KMS-11 (cell line): Measurements from ENCODE around the gene LRP10.

Experiments
- H2AFZ ChIP-seq: fragments of 200-600 bp; sonication (generic); 2 replicates; pipeline ENCODE4 v1.6.1; 2016; ENCODE audit warnings: antibody characterized with exemption, mixed run types, low read depth
- H3K27ac ChIP-seq: fragments of 200-600 bp; sonication (generic); 2 replicates; pipeline ENCODE4 v1.6.1; 2016; ENCODE audit warnings: mild to moderate bottlenecking, mixed run types
- H3K27me3 ChIP-seq: fragments of 200-600 bp; sonication (generic); 2 replicates; pipeline ENCODE4 v1.6.1; 2017; ENCODE audit warnings: mild to moderate bottlenecking, low read depth, mixed run types, moderate library complexity; ENCODE audit not compliant: insufficient read depth
- H3K36me3 ChIP-seq: fragments of 200-600 bp; sonication (generic); 2 replicates; pipeline ENCODE4 v1.6.1; 2017; ENCODE audit warnings: mild to moderate bottlenecking, mixed run types; ENCODE audit not compliant: insufficient read depth
- H3K4me1 ChIP-seq: fragments of 200-600 bp; sonication (generic); 2 replicates; pipeline ENCODE4 v1.6.1; 2016; ENCODE audit warnings: mild to moderate bottlenecking, low read depth, mixed run types; ENCODE audit not compliant: poor library complexity, severe bottlenecking
- H3K4me2 ChIP-seq: fragments of 200-600 bp; sonication (generic); 2 replicates; pipeline ENCODE4 v1.7.0; 2016; ENCODE audit warnings: mild to moderate bottlenecking, mixed run types
- H3K4me3 ChIP-seq: fragments of 200-600 bp; sonication (generic); IDR thresholded peaks from 2 replicates; pipeline ENCODE4 v1.6.1; 2017; ENCODE audit warnings: low read depth, low read length, mixed read lengths; ENCODE audit not compliant: insufficient read depth
- H3K79me2 ChIP-seq: fragments of 200-600 bp; sonication (generic); 2 replicates; pipeline ENCODE4 v1.6.1; 2016; ENCODE audit warnings: low read depth, mixed run types; ENCODE audit not compliant: insufficient read depth
- H3K9ac ChIP-seq: fragments of 200-600 bp; sonication (generic); 2 replicates; pipeline ENCODE4 v1.6.1; 2016; ENCODE audit warnings: mild to moderate bottlenecking, mixed run types
- H4K20me1 ChIP-seq: fragments of 200-600 bp; sonication (generic); 2 replicates; pipeline ENCODE4 v1.6.1; 2016; ENCODE audit warnings: mild to moderate bottlenecking, mixed run types; ENCODE audit not compliant: insufficient read depth
- CTCF ChIP-seq: fragments of 200-600 bp; sonication (generic); conservative IDR thresholded peaks from 2 replicates; pipeline ENCODE4 v1.6.1; 2017; ENCODE audit warnings: low read depth, mild to moderate bottlenecking, antibody characterized with exemption, low read length, moderate library complexity, mixed read lengths

Gene LRP10

GRCh38 chr14:22905627-22906026 is 34.1 kb downstream of the LRP10 start:
- H3K4me2 ChIP-seq = no peak overlapping the region
- H3K4me1 ChIP-seq = peaks cover 28% of the 10 kb centered on the region
- H4K20me1 ChIP-seq = no peaks in the 10 kb centered on the region
- peaks cover 4% of the 10 kb centered on the region; the same call in 1 of the 2 replicates for H3K79me2 ChIP-seq
- no peak overlapping the region for H3K9ac ChIP-seq
- H3K36me3 ChIP-seq = no peaks in the 10 kb centered on the region
- H3K27me3 ChIP-seq = no peaks in the 10 kb centered on the region
- TF ChIP-seq CTCF = no peak
- no peak overlapping the region for H3K4me3 ChIP-seq
- H3K27ac ChIP-seq = no peak overlapping the region
- H2AFZ ChIP-seq = no peak overlapping the region

DNA sequence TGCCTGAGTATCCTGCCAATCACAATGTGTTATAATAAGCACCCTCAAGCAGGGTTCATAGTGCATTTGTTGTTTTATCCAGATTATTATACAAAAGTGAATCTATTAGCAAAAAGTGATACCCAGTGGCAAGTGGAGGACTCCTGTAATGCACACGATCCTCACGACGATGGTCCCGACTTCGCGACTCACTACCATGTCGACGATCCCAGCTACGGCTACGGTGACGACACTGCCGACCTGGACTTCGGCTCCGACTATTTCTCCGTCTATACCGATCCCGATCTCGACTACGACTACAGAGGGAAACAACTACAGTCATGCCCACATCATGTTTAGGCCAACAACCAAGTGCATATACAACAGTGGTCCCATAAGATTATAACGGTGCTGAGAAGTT is 34.5 kb downstream of the LRP10 start:
- no peak overlapping the region for H3K27ac ChIP-seq
- H2AFZ ChIP-seq = no peak overlapping the region
- H3K36me3 ChIP-seq = no peaks in the 10 kb centered on the region
- H3K27me3 ChIP-seq = no peaks in the 10 kb centered on the region
- H3K4me3 ChIP-seq = no peak overlapping the region
- H4K20me1 ChIP-seq = no peaks in the 10 kb centered on the region
- H3K79me2 ChIP-seq = peaks cover 8% of the 10 kb centered on the region; the same call in 1 of the 2 replicates
- TF ChIP-seq CTCF = no peak
- H3K4me1 ChIP-seq = peaks cover 31% of the 10 kb centered on the region
- no peak overlapping the region for H3K9ac ChIP-seq
- H3K4me2 ChIP-seq = no peak overlapping the region

DNA sequence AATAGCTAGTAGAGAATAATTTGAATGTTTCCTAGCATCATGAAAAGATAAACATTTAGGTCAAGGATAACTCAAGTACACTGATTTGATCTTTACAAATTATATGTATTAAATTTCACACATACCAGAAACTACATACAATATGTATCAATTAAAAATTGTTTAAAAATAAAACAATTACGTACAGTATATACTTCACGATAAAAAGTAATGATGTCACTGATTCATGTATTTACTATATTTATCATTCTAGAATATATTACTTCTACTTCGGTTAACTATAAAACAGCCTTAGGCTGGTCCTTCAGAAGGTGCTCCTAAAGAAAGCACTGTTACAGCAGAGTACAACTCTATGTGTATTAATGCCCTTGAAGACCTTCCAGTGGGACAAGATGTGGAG is 35.9 kb downstream of the LRP10 start:
- Histone ChIP-seq H2AFZ (no peak overlapping the region), H3K4me2 (no peak overlapping the region), H3K79me2 (peaks cover 22% of the 10 kb centered on the region; the same call in 1 of the 2 replicates), H3K9ac (no peak overlapping the region), H3K4me1 (peaks cover 44% of the 10 kb centered on the region), H3K36me3 (no peaks in the 10 kb centered on the region), H3K27me3 (no peaks in the 10 kb centered on the region), H4K20me1 (no peaks in the 10 kb centered on the region), H3K4me3 (no peak overlapping the region), H3K27ac (peak overlapping the region; percentile 76; the same call in 1 of the 2 replicates)
- TF ChIP-seq CTCF = no peak

- no peak overlapping the region for H3K4me3 ChIP-seq
- no peak for TF ChIP-seq CTCF
- H2AFZ ChIP-seq = no peak overlapping the region
- no peaks in the 10 kb centered on the region for H4K20me1 ChIP-seq
- H3K4me1 ChIP-seq = peaks cover 47% of the 10 kb centered on the region
- peak overlapping the region; percentile 42; the same call in 1 of the 2 replicates for H3K9ac ChIP-seq
- no peaks in the 10 kb centered on the region for H3K27me3 ChIP-seq
- H3K36me3 ChIP-seq = no peaks in the 10 kb centered on the region
- H3K27ac ChIP-seq = peak overlapping the region; percentile 76
- peak overlapping the region; percentile 66 for H3K4me2 ChIP-seq
- peaks cover 33% of the 10 kb centered on the region; the same call in 1 of the 2 replicates for H3K79me2 ChIP-seq
Measured at GRCh38 chr14:22908601-22909000, 37.1 kb downstream of the LRP10 start.
